GM12892 (cell line): Measurements from ENCODE around the gene TOR1B.

Source experiments
- POLR2A ChIP-seq: IDR thresholded peaks from 2 replicates; pipeline ENCODE4 v1.6.1; 2011; ENCODE audit warnings: low read depth, low read length, control low read depth
- POLR2AphosphoS5 ChIP-seq: IDR thresholded peaks from 2 replicates; pipeline ENCODE4 v1.6.1; 2011; ENCODE audit warnings: low read depth, low read length, control low read depth

DNA sequence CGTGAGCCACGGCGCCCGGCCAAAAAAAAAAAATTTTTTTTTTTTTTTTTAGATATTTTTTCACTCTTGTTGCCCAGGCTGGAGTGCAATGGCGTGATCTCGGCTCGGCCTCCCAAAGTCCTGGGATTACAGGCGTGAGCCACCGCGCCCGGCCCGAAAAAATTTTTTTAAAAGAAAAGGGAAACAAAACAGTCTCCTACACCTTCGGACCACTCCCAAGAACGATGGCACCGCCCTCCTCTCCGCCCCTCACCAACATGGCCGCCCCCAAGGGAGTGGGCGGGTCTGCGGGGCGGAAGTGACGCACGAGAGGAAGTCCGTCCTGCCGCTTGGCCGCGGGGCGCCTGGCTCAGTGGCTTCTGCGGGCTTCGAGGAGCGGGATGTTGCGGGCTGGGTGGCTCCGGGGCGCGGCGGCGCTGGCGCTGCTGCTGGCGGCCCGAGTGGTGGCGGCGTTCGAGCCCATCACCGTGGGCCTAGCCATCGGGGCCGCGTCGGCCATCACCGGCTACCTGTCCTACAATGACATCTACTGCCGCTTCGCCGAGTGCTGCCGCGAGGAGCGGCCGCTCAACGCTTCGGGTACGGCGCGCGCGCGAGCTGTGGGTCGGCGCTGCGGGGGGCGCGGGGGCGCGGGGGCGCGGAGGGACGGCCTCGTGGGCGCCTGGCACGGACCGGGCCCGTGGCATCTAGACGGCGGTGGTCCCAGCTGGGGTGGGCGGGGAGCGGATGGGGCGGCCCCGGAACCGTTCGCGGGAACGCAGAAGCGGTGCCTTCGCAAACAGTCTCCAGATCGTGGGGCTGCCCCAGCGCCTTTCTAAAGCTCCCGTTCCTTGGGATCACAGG is at the start of gene TOR1B:
- TF ChIP-seq POLR2A: peak; percentile 69; the same call in 1 of the 2 replicates
- TF ChIP-seq POLR2AphosphoS5: peak; percentile 51; the same call in 1 of the 2 replicates
